A673 (cell line): ENCODE results near the gene TMEM203.

ENCODE experiments used
- CTCF ChIP-seq: fragments of 300-800, 200-600 bp; sonication (generic); conservative IDR thresholded peaks from 2 replicates; pipeline ENCODE4 v1.5.1; 2017; ENCODE audit warnings: low read depth, mild to moderate bottlenecking, antibody characterized with exemption, low read length, moderate library complexity, mixed read lengths
- EZH2 ChIP-seq: fragments of 200-600 bp; sonication (generic); IDR thresholded peaks from 2 replicates; pipeline ENCODE4 v1.6.1; 2017; ENCODE audit warnings: borderline replicate concordance, low read depth, mild to moderate bottlenecking, mixed read lengths, antibody characterized with exemption, low read length; ENCODE audit not compliant: poor library complexity, severe bottlenecking

GRCh38 chr9:137157618-137158415 is 47.6 kb downstream of the TMEM203 start:
- TF ChIP-seq CTCF (no peak), EZH2 (no peak)
